GM21576 (cell line): ENCODE measurements around the gene TMPRSS9.

ENCODE experiments used
- ATAC-seq: cut with Tn5 transposase; IDR thresholded peaks from one replicate; pipeline ENCODE4 v1.9.1; 2021; ENCODE audit warnings: mild to moderate bottlenecking, moderate library complexity; ENCODE audit not compliant: unreplicated experiment

TMPRSS9 gene

GRCh38 chr19:2359992-2360685 is at the start of gene TMPRSS9:
TSS of gene TMPRSS9 (plus strand) at chr19:2360265. CDS start at chr19:2389786, 29,521 bp downstream.
- ATAC-seq, result no peak

GRCh38 chr19:2311093-2311492 is 49.0 kb upstream of the TMPRSS9 start:
- no peak for ATAC-seq

- no peak for ATAC-seq
Measured at GRCh38 chr19:2312820-2313501, 47.1 kb upstream of the TMPRSS9 start.

- no peak for ATAC-seq
Measured at GRCh38 chr19:2315121-2315817, 44.8 kb upstream of the TMPRSS9 start.

GRCh38 chr19:2315818-2316353 is 44.2 kb upstream of the TMPRSS9 start:
- no peak for ATAC-seq

- no peak for ATAC-seq
Measured at GRCh38 chr19:2317300-2317699, 42.8 kb upstream of the TMPRSS9 start.

GRCh38 chr19:2317756-2318155 is 42.3 kb upstream of the TMPRSS9 start:
- ATAC-seq, result no peak

GRCh38 chr19:2318923-2319322 is 41.1 kb upstream of the TMPRSS9 start:
- no peak for ATAC-seq

GRCh38 chr19:2319551-2319950 is 40.5 kb upstream of the TMPRSS9 start:
- no peak for ATAC-seq

GRCh38 chr19:2320049-2320448 is 40.0 kb upstream of the TMPRSS9 start:
- no peak for ATAC-seq

GRCh38 chr19:2320939-2321338 is 39.1 kb upstream of the TMPRSS9 start:
- ATAC-seq, result no peak

GRCh38 chr19:2321565-2322283 is 38.3 kb upstream of the TMPRSS9 start:
- no peak for ATAC-seq

- no peak for ATAC-seq
Measured at GRCh38 chr19:2323707-2324106, 36.4 kb upstream of the TMPRSS9 start.

- ATAC-seq, result no peak
Measured at GRCh38 chr19:2324220-2324948, 35.7 kb upstream of the TMPRSS9 start.

GRCh38 chr19:2325281-2326046 is 34.6 kb upstream of the TMPRSS9 start:
- ATAC-seq, result no peak

- no peak for ATAC-seq
Measured at GRCh38 chr19:2326699-2327360, 33.2 kb upstream of the TMPRSS9 start.

GRCh38 chr19:2327773-2328400 is 32.2 kb upstream of the TMPRSS9 start:
- no peak for ATAC-seq

GRCh38 chr19:2328401-2329148 is 31.5 kb upstream of the TMPRSS9 start, which contains the start of the genes LSM7 and SPPL2B:
TSS of gene LSM7 (minus strand) at chr19:2328586. CDS start at chr19:2328566, 20 bp downstream.
TSS of gene SPPL2B (plus strand) at chr19:2328684. CDS start at chr19:2328710, 26 bp downstream.
- ATAC-seq, result peak; percentile 49
